Heart right ventricle (tissue), 16 donors: ENCODE data around the gene EPHX1. TPM values are rescaled to one million over a fixed set of nuclear protein-coding genes. Genes with fewer than 3 reads are reported as not detected.

Source experiments
- ATAC-seq, 8 donors: fragments of 200-7000 bp; cut with Tn5 transposase; one replicate each; pipeline ENCODE4 v1.9.1; 2020; ENCODE audit warnings: mild to moderate bottlenecking in 8 of 8, moderate library complexity in 8 of 8, moderate number of reproducible peaks in 1 of 8
- DNase-seq, 2 donors: peaks; one replicate each; pipeline ENCODE4 v3.0.0-alpha.2; 2020
- H3K27ac ChIP-seq, 10 donors: fragments of 200-600 bp; sonication (generic) in 2 of 10; one replicate each; pipeline versions ENCODE4 v1.5.0 to v1.8.0; 2020 to 2022; ENCODE audit warnings: mild to moderate bottlenecking in 3 of 10
- H3K27me3 ChIP-seq, 7 donors: fragments of 200-600 bp; one replicate each; pipeline ENCODE4 v1.8.0; 2021 to 2022; ENCODE audit warnings: mild to moderate bottlenecking in 2 of 7
- H3K36me3 ChIP-seq, 9 donors: fragments of 200-600 bp; sonication (generic) in 1 of 9; one replicate each; pipeline versions ENCODE4 v1.5.0 to v1.8.0; 2020 to 2022; ENCODE audit warnings: mild to moderate bottlenecking in 2 of 9
- H3K4me1 ChIP-seq, 9 donors: fragments of 200-600 bp; sonication (generic) in 1 of 9; one replicate each; pipeline versions ENCODE4 v1.5.0 to v1.8.0; 2020 to 2022; ENCODE audit warnings: mild to moderate bottlenecking in 4 of 9
- H3K4me3 ChIP-seq, 10 donors: fragments of 200-600 bp; sonication (generic) in 2 of 10; one replicate each; pipeline versions ENCODE4 v1.5.0 to v1.8.0; 2020 to 2022; ENCODE audit warnings: mild to moderate bottlenecking in 7 of 10, moderate library complexity in 2 of 10
- H3K9me3 ChIP-seq, 11 donors: fragments of 200-600 bp in 10 of 11; sonication (generic) in 2 of 11; one replicate each; pipeline versions ENCODE4 v1.5.0 to v1.8.0; 2013 to 2022; ENCODE audit warnings: mild to moderate bottlenecking in 2 of 11, control low read depth in 1 of 11, moderate library complexity in 1 of 11
- WGBS, 2 donors: extraction: QIAGEN DNeasy Blood & Tissue Kit; methylation state at CpG; one replicate each; pipeline ENCODE4 v1.1.7; 2013; ENCODE audit warnings: inconsistent platforms in 1 of 2; 5-methylcytosine and 5-hydroxymethylcytosine counted together
- intact Hi-C, 10 donors: fragments of 100-400 bp; cut with DNase I; formaldehyde crosslinking; loops; one replicate each; pipeline versions ENCODE4 v1.11.1 to v1.14.2; 2022
- polyA plus RNA-seq, 2 donors: library from polyadenylated mRNA; stranded (reverse); fragments of 200-250 nt; gene quantifications; one replicate each; pipeline ENCODE4 v1.2.3, GENCODE V29; 2013
- total RNA-seq, 10 donors: library from RNA; stranded (reverse); fragmentation: NEBNext Ultra II Directional in 3 of 10; extraction: Animal tissue kit (Norgen Biotek cat#: 25700) in 3 of 10; gene quantifications; one replicate each; pipeline versions ENCODE4 v1.2.1 to v1.2.4, GENCODE V29; 2021 to 2023
- TF ChIP-seq, protein P1 (sequence below), 9 donors: fragments of 200-600 bp; sonication (generic) in 2 of 9; IDR thresholded peaks; one replicate each; pipeline versions ENCODE4 v1.5.0 to v1.8.0; 2021 to 2022; ENCODE audit warnings: antibody characterized with exemption in 9 of 9, mild to moderate bottlenecking in 5 of 9, moderate library complexity in 1 of 9
- donor health status: Arrhythmogenic right ventricular cardiomyopathy.
- donor health status: ischemic (EF 13 %, LVEDD 7.1; RV severe dilation, severe dysfunction).
- donor health status: healthy with polysubstance abuse.
- donor health status: DM: no; HTN: yes; CAD: no.
- donor health status: DM: no; HTN: no; CAD: no.
- donor health status: ischemic (EF 25% LVEDD 6.9; RV normal size, moderate dysfunction).
- donor health status: ischemic (EF 25% LVEDD 5.7; RV mildly dilated, moderate dysfunction).
- donor health status: healthy.
- donor health status: DM: yes; HTN: yes; CAD: no.
- donor health status: Ischemic cardiomyopathy.
- donor health status: ischemic (EF 35%, LVEDD 5.7; RV mildly dilated, moderate dysfunction).
- donor health status: nonischemic (EF 11% LVEDD 7.7; RV severe dilation, severe dysfunction).
- donor health status: DM: yes; HTN: yes; CAD: no.
- donor health status: PGD.
- donor health status: ischemic (EF 29% LVEDD 5.4; RV normal size, mild dysfunction).
- donor health status: nonischemic (EF 23%, LVEDD 6.1; RV moderate dilation, normal function).

EPHX1 gene
- total and polyA plus RNA-seq, 12 donors = 31.5 to 80.8 (median 43.2) TPM

DNA sequence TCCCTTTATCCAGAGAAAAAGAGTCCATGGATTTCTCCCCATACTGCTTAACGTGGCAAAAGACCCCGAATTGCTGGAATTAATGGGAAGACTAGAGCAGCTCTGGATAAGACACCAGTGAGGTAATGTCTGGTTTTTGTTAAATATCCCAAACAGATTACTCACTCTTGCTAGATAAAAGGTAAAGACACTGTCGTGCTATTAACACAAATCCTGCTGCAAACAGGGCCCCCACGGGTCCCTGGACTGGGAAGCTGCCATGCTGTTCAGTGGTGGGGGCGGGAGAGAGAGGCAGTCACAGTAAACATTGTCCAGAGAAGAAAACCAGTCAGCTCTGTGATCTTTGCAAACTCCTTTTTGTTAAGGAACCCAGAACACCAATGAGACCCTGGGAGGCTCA, 47.5 kb upstream of the EPHX1 start:
- Histone ChIP-seq H3K4me1 (peaks cover 12 to 70% (median 54%) of the 10 kb centered on the region in 9 donors), H3K27me3 (no peaks in the 10 kb centered on the region), H3K27ac (peak overlapping the region in 8 of 10 donors; percentile 49 to 87 (median 64)), H3K4me3 (no peak overlapping the region), H3K36me3 (no peaks in the 10 kb centered on the region), H3K9me3 (no peaks in the 10 kb centered on the region)
- DNase-seq = no peak
- TF ChIP-seq, protein P1, sequence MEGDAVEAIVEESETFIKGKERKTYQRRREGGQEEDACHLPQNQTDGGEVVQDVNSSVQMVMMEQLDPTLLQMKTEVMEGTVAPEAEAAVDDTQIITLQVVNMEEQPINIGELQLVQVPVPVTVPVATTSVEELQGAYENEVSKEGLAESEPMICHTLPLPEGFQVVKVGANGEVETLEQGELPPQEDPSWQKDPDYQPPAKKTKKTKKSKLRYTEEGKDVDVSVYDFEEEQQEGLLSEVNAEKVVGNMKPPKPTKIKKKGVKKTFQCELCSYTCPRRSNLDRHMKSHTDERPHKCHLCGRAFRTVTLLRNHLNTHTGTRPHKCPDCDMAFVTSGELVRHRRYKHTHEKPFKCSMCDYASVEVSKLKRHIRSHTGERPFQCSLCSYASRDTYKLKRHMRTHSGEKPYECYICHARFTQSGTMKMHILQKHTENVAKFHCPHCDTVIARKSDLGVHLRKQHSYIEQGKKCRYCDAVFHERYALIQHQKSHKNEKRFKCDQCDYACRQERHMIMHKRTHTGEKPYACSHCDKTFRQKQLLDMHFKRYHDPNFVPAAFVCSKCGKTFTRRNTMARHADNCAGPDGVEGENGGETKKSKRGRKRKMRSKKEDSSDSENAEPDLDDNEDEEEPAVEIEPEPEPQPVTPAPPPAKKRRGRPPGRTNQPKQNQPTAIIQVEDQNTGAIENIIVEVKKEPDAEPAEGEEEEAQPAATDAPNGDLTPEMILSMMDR (IDR thresholded peaks at IDR 0.05) = no peak
- intact Hi-C loops = loop anchor here in 2 of 10 donors (5.0 to 10.0 kb wide), 2 partner anchors 108 to 110 kb away; partner anchors contain the start of gene ENAH (in 2 of the 2)
- ATAC-seq = peak in 3 of 8 donors; percentile 11 to 16 (median 12)
- WGBS, 2 donors = 63 to 69% methylated on average over 5 of the region's 5 CpGs

DNA sequence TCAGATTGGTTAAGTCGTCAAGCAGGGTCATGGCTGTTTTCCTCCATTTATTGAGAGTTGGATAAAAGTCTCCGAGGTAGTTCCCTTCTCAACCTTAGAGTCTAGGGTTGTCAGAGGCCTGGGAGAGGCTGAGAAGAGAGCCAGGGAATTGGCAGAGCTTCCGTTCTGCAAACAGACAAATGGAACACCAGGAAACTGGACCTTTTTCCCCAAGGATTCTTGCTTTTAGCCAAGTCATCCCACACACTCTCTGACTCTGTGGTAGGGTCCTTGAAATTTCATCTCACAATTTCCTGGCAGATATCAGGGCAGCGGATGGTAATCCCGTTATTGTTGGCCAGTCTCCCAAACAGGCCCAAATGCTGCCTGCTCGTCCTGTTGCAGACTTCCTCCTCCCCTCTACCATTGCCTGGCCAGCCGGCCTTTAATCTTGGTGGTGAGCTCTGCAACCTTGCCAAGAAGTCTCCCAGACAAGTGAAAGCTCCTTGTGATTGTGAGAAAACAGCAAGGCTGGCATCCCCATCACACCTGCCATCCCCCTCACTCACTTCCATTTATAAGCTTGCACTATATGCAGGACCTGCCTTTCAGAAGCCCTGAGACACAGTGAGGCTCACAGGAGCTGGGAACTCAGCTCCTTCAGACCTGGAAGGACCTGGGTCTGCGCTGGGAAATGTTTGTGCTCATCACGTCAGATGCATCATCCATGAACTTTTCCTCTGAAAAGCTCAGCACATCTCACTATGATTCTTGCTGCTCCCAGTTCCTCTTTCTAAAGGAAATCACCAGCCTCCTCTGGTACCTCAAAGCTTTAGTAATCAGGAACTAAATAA, 46.0 kb upstream of the EPHX1 start:
- TF ChIP-seq, protein P1 (IDR thresholded peaks at IDR 0.05) = no peak
- Histone ChIP-seq H3K4me1 (peaks cover 21 to 72% (median 61%) of the 10 kb centered on the region in 9 donors), H3K27me3 (no peaks in the 10 kb centered on the region), H3K27ac (peak overlapping the region; percentile 26 to 87 (median 64)), H3K4me3 (no peak overlapping the region), H3K9me3 (no peaks in the 10 kb centered on the region), H3K36me3 (no peaks in the 10 kb centered on the region)
- WGBS, 2 donors = 21 to 29% methylated on average over 9 of the region's 9 CpGs
- intact Hi-C loops = loop anchor here in 2 of 10 donors (5.0 to 10.0 kb wide), 2 partner anchors 109 to 112 kb away; partner anchors contain the start of gene ENAH (in 2 of the 2)
- DNase-seq = peak in 1 of 2 donors; percentile 38
- ATAC-seq = peak; percentile 8 to 52 (median 46)

DNA sequence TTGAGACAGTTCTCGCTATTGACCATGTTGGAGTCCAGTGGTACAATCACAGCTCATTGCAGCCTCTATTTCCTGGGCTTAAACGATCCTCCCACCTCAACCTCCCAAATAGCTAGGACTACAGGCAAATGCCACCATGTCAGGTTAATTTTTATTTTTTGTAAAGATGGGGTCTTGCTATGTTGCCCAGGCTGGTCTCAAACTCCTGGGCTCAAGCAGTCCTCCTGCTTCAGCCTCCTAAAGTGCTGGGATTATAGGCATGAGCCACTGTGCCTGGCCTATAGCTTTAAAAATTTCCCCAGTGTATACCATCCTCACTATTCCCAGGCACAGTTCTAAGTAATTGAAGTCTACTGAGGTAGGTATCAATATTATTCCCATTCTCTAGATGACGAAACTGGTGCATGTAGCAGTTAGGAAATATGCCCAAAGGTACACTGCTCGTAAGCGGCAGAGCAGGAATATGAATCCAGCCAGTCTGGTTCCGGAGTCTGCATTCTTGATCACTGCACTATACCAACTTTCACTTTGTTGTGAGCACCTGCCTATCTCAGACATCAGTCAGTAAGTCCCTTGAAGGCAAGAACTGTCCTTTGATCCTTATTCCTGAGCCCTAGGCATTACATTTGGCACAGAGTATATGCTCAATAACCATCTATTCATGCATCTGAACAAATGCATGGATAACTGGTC, 43.8 kb upstream of the EPHX1 start:
- intact Hi-C loops = loop anchor here in 5 of 10 donors (2.0 to 10.0 kb wide), 5 partner anchors 71 to 281 kb away; partner anchors contain the start of gene ENAH (in 1 of the 5)
- DNase-seq (no peak), ATAC-seq (no peak)
- WGBS, 2 donors = 96 to 97% methylated on average over 6 of the region's 6 CpGs
- Histone ChIP-seq H3K36me3 (no peaks in the 10 kb centered on the region), H3K9me3 (no peaks in the 10 kb centered on the region), H3K27ac (peak overlapping the region in 8 of 10 donors; percentile 68 to 89 (median 78)), H3K27me3 (no peaks in the 10 kb centered on the region), H3K4me1 (peaks cover 24 to 88% (median 68%) of the 10 kb centered on the region in 9 donors), H3K4me3 (no peak overlapping the region)
- TF ChIP-seq, protein P1 (IDR thresholded peaks at IDR 0.05) = no peak
